SJCRH30 (cell line): ENCODE results near the gene CFHR5. TPM values are rescaled to one million over a fixed set of nuclear protein-coding genes. Genes with fewer than 3 reads are reported as not detected.

Source experiments
- DNase-seq, 2 experiments: peaks; one replicate each; pipeline ENCODE4 v3.0.0-alpha.2; 2015 to 2020
- H3K27ac ChIP-seq: fragments of 250-450 bp; sonication (Bioruptor Pico); 2 replicates; pipeline ENCODE4 v1.5.1; 2020; ENCODE audit warnings: mild to moderate bottlenecking, moderate library complexity
- H3K27me3 ChIP-seq: fragments of 250-450 bp; sonication (Bioruptor Pico); 2 replicates; pipeline ENCODE4 v1.5.1; 2020; ENCODE audit warnings: mild to moderate bottlenecking, moderate library complexity
- H3K36me3 ChIP-seq: fragments of 250-450 bp; sonication (Bioruptor Pico); 2 replicates; pipeline ENCODE4 v1.5.1; 2020; ENCODE audit warnings: mild to moderate bottlenecking, moderate library complexity
- H3K4me1 ChIP-seq: fragments of 250-450 bp; sonication (Bioruptor Pico); 2 replicates; pipeline ENCODE4 v1.5.1; 2020; ENCODE audit warnings: mild to moderate bottlenecking, moderate library complexity
- H3K4me3 ChIP-seq: fragments of 250-450 bp; sonication (Bioruptor Pico); 2 replicates; pipeline ENCODE4 v1.5.1; 2020; ENCODE audit warnings: mild to moderate bottlenecking, moderate library complexity
- H3K9me3 ChIP-seq: fragments of 250-450 bp; sonication (Bioruptor Pico); replicated peaks from 2 replicates; pipeline ENCODE4 v1.5.1; 2020; ENCODE audit warnings: mild to moderate bottlenecking, moderate library complexity
- total RNA-seq: library from RNA; depleted of rRNA; stranded (reverse); fragments of >200 nt; shearing (Covaris generic); gene quantifications from 2 replicates; pipeline ENCODE4 v1.2.3, GENCODE V29; 2014; rRNA removed

CFHR5 gene
- total RNA-seq, 1 experiment from 2014 or later, result not detected

DNA sequence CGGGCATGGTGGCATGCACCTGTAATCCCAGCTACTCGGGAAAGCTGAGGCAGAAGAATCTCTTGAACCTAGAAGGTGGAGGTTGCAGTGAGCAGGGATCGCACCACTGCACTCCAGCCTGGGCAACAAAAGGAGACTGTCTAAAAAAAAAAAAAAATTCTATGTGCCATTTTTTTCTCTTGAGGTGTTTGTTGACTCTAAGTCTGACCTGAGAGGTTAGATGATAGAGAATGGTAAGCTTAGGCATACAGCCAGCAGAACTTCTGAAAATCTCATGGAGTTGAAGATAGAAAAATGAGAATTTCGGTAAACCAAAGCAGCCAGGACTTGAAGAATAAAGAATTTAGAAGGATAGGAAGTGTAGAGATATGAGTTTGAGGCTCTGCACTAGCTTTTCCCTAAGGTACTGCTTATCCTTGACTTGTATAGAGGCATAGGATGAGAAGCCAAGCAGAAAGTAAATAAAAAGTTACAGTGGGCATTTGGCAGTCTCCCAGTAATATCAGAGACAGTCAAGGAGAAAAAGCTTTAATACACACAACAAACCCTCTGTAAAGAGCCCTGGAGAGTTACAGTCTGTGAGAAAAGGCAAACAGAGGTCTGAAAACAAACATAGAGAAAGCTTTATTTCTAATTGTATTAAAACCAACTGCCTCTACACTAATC is 65.5 kb downstream of the CFHR5 start:
- no peak overlapping the region for H3K4me3 ChIP-seq
- H3K4me1 ChIP-seq, result no peaks in the 10 kb centered on the region
- H3K9me3 ChIP-seq, result no peaks in the 10 kb centered on the region
- no peak overlapping the region for H3K27ac ChIP-seq
- no peaks in the 10 kb centered on the region for H3K27me3 ChIP-seq
- no peaks in the 10 kb centered on the region for H3K36me3 ChIP-seq
- no peak for DNase-seq

DNA sequence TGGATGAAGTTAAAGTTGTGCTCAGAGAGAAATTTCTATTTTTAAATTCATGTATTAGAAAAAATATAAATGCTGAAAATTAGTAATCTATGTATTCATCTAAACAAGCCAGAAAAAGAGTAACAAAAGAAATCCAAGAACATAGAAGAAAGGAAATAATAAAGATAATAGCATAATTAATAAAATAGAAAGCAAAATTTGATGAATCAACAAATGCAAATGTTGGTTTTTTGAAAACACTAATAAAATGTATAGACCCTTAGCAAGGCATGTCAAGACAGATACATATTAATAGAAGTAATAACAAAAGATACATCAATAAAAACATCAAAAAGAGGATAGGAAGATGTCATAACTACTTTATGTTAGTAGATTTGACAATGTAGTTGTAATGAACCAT is 71.7 kb downstream of the CFHR5 start:
- Histone ChIP-seq H3K4me3 (no peak overlapping the region), H3K36me3 (no peaks in the 10 kb centered on the region), H3K27ac (no peak overlapping the region), H3K27me3 (no peaks in the 10 kb centered on the region), H3K4me1 (no peaks in the 10 kb centered on the region), H3K9me3 (no peaks in the 10 kb centered on the region)
- no peak for DNase-seq

Other genes with a start within 250 kb of the CFHR5 start
- gene CFHR3, start 202.7 kb upstream of the CFHR5 start, total RNA-seq, result 0.77 and 0.99 TPM in 2 replicates
- gene CFHR1, start 157.8 kb upstream of the CFHR5 start, total RNA-seq, result 0.10 TPM in 1 of 2 replicates, not detected in the other
- not detected in 2 replicates for gene CFHR4, start 89.5 kb upstream of the CFHR5 start, total RNA-seq
- not detected in 2 replicates for gene CFHR2, start 33.8 kb upstream of the CFHR5 start, total RNA-seq
- 0.16 TPM in 1 of 2 replicates, not detected in the other for gene F13B, start 89.7 kb downstream of the CFHR5 start, total RNA-seq
- 64.3 and 76.1 TPM in 2 replicates for gene ASPM, start 169.1 kb downstream of the CFHR5 start, total RNA-seq
- gene ZBTB41, start 223.7 kb downstream of the CFHR5 start, total RNA-seq, result 6.4 and 6.7 TPM in 2 replicates